HEK293 (cell line): ENCODE data around the gene METTL25.

Experiments
- ZEB2 ChIP-seq: fragments of 450-650 bp; formaldehyde crosslinking; IDR thresholded peaks from 2 replicates; pipeline ENCODE4 v1.5.1; 2016; ENCODE audit warnings: missing biosample characterization, missing genetic modification characterization
- ZNF10 ChIP-seq: fragments of 450-650 bp; formaldehyde crosslinking; IDR thresholded peaks from 2 replicates; pipeline ENCODE4 v1.5.1; 2017; ENCODE audit warnings: missing biosample characterization, missing genetic modification characterization
- ZNF121 ChIP-seq: fragments of 450-650 bp; formaldehyde crosslinking; IDR thresholded peaks from 2 replicates; pipeline ENCODE4 v1.5.1; 2016; ENCODE audit warnings: missing biosample characterization, missing genetic modification characterization
- ZNF24 ChIP-seq: fragments of 450-650 bp; formaldehyde crosslinking; IDR thresholded peaks from 2 replicates; pipeline ENCODE4 v1.5.1; 2016; ENCODE audit warnings: missing biosample characterization, missing genetic modification characterization
- ZNF510 ChIP-seq: fragments of 450-650 bp; formaldehyde crosslinking; IDR thresholded peaks from 2 replicates; pipeline ENCODE4 v1.5.1; 2018; ENCODE audit warnings: mild to moderate bottlenecking, missing genetic modification characterization, missing biosample characterization; ENCODE audit not compliant: insufficient replicate concordance
- TF ChIP-seq, protein P1 (sequence below): fragments of 450-650 bp; formaldehyde crosslinking; conservative IDR thresholded peaks from 2 replicates; pipeline ENCODE4 v1.5.1; 2016; ENCODE audit warnings: low read depth, missing biosample characterization, missing genetic modification characterization
- TF ChIP-seq, protein P2 (sequence below): fragments of 450-650 bp; formaldehyde crosslinking; IDR thresholded peaks from 2 replicates; pipeline ENCODE4 v1.5.1; 2016; ENCODE audit warnings: missing biosample characterization, missing genetic modification characterization
- TF ChIP-seq, protein P3 (sequence below): fragments of 450-650 bp; formaldehyde crosslinking; IDR thresholded peaks from 2 replicates; pipeline ENCODE4 v1.5.1; 2016; ENCODE audit warnings: missing biosample characterization, missing genetic modification characterization

DNA sequence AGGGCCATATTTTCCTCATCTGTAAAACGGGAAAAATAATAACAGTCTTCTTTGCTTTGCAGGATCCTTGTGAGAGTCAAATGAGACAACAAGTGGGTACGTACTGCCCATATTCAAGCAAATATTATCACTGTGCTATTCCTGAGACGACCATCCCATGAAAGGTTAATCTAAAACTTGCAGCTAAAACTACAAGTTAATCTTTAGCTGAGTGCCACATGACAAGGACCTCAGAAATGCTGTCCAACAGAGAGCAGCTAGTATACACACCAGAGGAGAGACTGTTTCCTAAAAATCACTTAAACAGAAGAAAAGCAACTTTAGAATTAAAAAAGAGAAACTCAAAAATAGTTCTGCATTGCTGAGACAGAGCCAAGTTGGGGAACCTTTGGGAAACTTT is 165.7 kb downstream of the METTL25 start:
- TF ChIP-seq ZNF24 (tag by site-specific recombination) (no peak), ZNF121 (tag by site-specific recombination) (no peak), ZEB2 (tag by site-specific recombination) (no peak), ZNF10 (tag by site-specific recombination) (no peak), ZNF510 (tag by site-specific recombination) (no peak)
- TF ChIP-seq, protein P1, sequence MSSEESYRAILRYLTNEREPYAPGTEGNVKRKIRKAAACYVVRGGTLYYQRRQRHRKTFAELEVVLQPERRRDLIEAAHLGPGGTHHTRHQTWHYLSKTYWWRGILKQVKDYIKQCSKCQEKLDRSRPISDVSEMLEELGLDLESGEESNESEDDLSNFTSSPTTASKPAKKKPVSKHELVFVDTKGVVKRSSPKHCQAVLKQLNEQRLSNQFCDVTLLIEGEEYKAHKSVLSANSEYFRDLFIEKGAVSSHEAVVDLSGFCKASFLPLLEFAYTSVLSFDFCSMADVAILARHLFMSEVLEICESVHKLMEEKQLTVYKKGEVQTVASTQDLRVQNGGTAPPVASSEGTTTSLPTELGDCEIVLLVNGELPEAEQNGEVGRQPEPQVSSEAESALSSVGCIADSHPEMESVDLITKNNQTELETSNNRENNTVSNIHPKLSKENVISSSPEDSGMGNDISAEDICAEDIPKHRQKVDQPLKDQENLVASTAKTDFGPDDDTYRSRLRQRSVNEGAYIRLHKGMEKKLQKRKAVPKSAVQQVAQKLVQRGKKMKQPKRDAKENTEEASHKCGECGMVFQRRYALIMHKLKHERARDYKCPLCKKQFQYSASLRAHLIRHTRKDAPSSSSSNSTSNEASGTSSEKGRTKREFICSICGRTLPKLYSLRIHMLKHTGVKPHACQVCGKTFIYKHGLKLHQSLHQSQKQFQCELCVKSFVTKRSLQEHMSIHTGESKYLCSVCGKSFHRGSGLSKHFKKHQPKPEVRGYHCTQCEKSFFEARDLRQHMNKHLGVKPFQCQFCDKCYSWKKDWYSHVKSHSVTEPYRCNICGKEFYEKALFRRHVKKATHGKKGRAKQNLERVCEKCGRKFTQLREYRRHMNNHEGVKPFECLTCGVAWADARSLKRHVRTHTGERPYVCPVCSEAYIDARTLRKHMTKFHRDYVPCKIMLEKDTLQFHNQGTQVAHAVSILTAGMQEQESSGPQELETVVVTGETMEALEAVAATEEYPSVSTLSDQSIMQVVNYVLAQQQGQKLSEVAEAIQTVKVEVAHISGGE: no peak
- TF ChIP-seq, protein P2, sequence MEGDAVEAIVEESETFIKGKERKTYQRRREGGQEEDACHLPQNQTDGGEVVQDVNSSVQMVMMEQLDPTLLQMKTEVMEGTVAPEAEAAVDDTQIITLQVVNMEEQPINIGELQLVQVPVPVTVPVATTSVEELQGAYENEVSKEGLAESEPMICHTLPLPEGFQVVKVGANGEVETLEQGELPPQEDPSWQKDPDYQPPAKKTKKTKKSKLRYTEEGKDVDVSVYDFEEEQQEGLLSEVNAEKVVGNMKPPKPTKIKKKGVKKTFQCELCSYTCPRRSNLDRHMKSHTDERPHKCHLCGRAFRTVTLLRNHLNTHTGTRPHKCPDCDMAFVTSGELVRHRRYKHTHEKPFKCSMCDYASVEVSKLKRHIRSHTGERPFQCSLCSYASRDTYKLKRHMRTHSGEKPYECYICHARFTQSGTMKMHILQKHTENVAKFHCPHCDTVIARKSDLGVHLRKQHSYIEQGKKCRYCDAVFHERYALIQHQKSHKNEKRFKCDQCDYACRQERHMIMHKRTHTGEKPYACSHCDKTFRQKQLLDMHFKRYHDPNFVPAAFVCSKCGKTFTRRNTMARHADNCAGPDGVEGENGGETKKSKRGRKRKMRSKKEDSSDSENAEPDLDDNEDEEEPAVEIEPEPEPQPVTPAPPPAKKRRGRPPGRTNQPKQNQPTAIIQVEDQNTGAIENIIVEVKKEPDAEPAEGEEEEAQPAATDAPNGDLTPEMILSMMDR: no peak
- TF ChIP-seq, protein P3, sequence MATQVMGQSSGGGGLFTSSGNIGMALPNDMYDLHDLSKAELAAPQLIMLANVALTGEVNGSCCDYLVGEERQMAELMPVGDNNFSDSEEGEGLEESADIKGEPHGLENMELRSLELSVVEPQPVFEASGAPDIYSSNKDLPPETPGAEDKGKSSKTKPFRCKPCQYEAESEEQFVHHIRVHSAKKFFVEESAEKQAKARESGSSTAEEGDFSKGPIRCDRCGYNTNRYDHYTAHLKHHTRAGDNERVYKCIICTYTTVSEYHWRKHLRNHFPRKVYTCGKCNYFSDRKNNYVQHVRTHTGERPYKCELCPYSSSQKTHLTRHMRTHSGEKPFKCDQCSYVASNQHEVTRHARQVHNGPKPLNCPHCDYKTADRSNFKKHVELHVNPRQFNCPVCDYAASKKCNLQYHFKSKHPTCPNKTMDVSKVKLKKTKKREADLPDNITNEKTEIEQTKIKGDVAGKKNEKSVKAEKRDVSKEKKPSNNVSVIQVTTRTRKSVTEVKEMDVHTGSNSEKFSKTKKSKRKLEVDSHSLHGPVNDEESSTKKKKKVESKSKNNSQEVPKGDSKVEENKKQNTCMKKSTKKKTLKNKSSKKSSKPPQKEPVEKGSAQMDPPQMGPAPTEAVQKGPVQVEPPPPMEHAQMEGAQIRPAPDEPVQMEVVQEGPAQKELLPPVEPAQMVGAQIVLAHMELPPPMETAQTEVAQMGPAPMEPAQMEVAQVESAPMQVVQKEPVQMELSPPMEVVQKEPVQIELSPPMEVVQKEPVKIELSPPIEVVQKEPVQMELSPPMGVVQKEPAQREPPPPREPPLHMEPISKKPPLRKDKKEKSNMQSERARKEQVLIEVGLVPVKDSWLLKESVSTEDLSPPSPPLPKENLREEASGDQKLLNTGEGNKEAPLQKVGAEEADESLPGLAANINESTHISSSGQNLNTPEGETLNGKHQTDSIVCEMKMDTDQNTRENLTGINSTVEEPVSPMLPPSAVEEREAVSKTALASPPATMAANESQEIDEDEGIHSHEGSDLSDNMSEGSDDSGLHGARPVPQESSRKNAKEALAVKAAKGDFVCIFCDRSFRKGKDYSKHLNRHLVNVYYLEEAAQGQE (tag by site-specific recombination): no peak
